Aorta (tissue), 5 donors: ENCODE measurements around the gene SEC14L6. TPM values are rescaled to one million over a fixed set of nuclear protein-coding genes. Genes with fewer than 3 reads are reported as not detected.
A peak's percentile ranks its signal among the peaks of the same experiment; 100 is the strongest.

Experiments
- ATAC-seq: fragments of 200-7000 bp; cut with Tn5 transposase; one replicate; pipeline ENCODE4 v1.9.1; 2022; ENCODE audit warnings: moderate library complexity; ENCODE audit not compliant: low FRiP score
- DNase-seq, 2 donors: peaks; one replicate each; pipeline ENCODE4 v3.0.0-alpha.2; 2020
- H3K27ac ChIP-seq, 2 donors: one replicate each; pipeline ENCODE4 v1.5.1; 2013; ENCODE audit warnings: low read length in 2 of 2, mild to moderate bottlenecking in 2 of 2, moderate library complexity in 2 of 2, control low read depth in 1 of 2, inconsistent platforms in 1 of 2, low read depth in 1 of 2
- H3K27me3 ChIP-seq, 2 donors: one replicate each; pipeline ENCODE4 v1.6.1; 2013; ENCODE audit warnings: control low read depth in 1 of 2, low read length in 1 of 2, mild to moderate bottlenecking in 1 of 2, moderate library complexity in 1 of 2; ENCODE audit not compliant: insufficient read depth in 2 of 2, control insufficient read depth in 1 of 2
- H3K36me3 ChIP-seq, 2 donors: one replicate each; pipeline ENCODE4 v1.6.1; 2013; ENCODE audit warnings: control low read depth in 1 of 2, low read length in 1 of 2, mild to moderate bottlenecking in 1 of 2; ENCODE audit not compliant: insufficient read depth in 2 of 2, control insufficient read depth in 1 of 2
- H3K4me1 ChIP-seq, 2 donors: one replicate each; pipeline ENCODE4 v1.6.1; 2013; ENCODE audit warnings: low read length in 2 of 2, control low read depth in 1 of 2, mild to moderate bottlenecking in 1 of 2, moderate library complexity in 1 of 2; ENCODE audit not compliant: insufficient read depth in 2 of 2, control insufficient read depth in 1 of 2
- H3K4me3 ChIP-seq, 2 donors: one replicate each; pipeline ENCODE4 v1.5.1; 2013; ENCODE audit warnings: low read length in 2 of 2, control low read depth in 1 of 2, mild to moderate bottlenecking in 1 of 2
- H3K9me3 ChIP-seq: one replicate; pipeline ENCODE4 v1.6.1; 2013; ENCODE audit warnings: mild to moderate bottlenecking, low read length; ENCODE audit not compliant: control insufficient read depth
- WGBS, 2 donors: extraction: QIAGEN DNeasy Blood & Tissue Kit; methylation state at CpG; one replicate each; pipeline ENCODE4 v1.1.7; 2013; 5-methylcytosine and 5-hydroxymethylcytosine counted together
- intact Hi-C, 2 donors: fragments of 100-400 bp; cut with DNase I; formaldehyde crosslinking; loops; one replicate each; pipeline versions ENCODE4 v1.14.2 to v1.15.0; 2022
- polyA plus RNA-seq, 2 donors: library from polyadenylated mRNA; stranded (reverse); fragments of 200-250 nt; gene quantifications; one replicate each; pipeline ENCODE4 v1.2.3, GENCODE V29; 2013
- total RNA-seq, 2 donors: library from RNA; stranded (reverse); fragmentation: NEBNext Ultra II Directional; extraction: Animal tissue kit (Norgen Biotek cat#: 25700); gene quantifications; one replicate each; pipeline ENCODE4 v1.2.1, GENCODE V29; 2021
- donor health status: healthy with polysubstance abuse.
- donor health status: Bipolar disorder and iron deficiency.
- donor health status: DM: no; HTN: no; CAD: no.
- donor health status: DM: no; HTN: no; CAD: no.
- donor health status: DM: yes; HTN: yes; CAD: no.

The SEC14L6 gene
- total and polyA plus RNA-seq, 4 donors: 0.13 to 2.2 (median 1.2) TPM

GRCh38 chr22:30500628-30501027 lies 45.9 kb downstream of the SEC14L6 start:
- no peak for ATAC-seq
- WGBS, 2 donors: 85 to 88% methylated on average over 6 of the region's 6 CpGs
- no peaks in the 10 kb centered on the region for H3K4me1 ChIP-seq
- intact Hi-C loops: no loop called here
- peaks cover 0 to 2% of the 10 kb centered on the region in 2 donors for H3K27me3 ChIP-seq
- no peak for DNase-seq
- H3K4me3 ChIP-seq: no peak overlapping the region
- H3K27ac ChIP-seq: no peak overlapping the region
- H3K9me3 ChIP-seq: no peaks in the 10 kb centered on the region
- no peaks in the 10 kb centered on the region for H3K36me3 ChIP-seq

DNA sequence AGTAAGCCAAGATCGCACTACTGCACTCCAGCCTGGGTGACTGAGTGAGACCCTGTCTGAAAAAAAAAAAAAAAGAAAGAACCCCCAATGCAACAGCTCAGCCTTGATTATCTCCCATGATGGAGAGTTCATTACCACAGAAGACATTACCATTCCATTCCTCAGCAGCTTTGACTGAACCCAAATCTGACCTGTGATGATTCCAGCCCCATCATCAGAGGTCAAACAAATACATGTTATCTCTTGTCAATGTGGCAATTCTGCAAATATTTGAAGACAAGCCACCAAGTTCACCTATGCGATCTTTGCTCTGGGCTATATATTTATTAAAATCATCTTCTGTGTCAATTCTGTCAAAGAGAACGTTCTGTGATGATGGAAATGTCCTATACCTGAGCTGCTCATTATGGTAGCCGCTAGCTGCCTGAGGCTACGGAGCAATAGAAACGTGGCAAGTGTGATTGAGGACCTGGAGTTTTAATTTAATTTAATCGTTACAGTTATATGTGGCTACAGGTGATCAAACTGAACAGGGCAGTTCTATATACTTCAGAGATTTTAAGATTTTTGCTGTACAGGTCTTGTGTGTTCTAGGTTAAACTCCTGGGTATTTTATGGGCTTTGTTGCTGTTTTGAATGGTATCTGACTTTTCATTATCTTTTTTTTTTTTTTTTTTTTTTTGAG lies 48.9 kb downstream of the SEC14L6 start:
- 82 to 86% methylated on average over 7 of the region's 7 CpGs for WGBS, 2 donors
- ATAC-seq (no peak), DNase-seq (no peak)
- Histone ChIP-seq H3K27me3 (no peaks in the 10 kb centered on the region), H3K4me3 (no peak overlapping the region), H3K36me3 (no peaks in the 10 kb centered on the region), H3K9me3 (no peaks in the 10 kb centered on the region), H3K27ac (no peak overlapping the region), H3K4me1 (no peaks in the 10 kb centered on the region)
- intact Hi-C loops: loop anchor here in 1 of 2 donors (2.0 kb wide), 1 partner anchor 25 kb away; the partner anchor contains the start of gene SEC14L3

DNA sequence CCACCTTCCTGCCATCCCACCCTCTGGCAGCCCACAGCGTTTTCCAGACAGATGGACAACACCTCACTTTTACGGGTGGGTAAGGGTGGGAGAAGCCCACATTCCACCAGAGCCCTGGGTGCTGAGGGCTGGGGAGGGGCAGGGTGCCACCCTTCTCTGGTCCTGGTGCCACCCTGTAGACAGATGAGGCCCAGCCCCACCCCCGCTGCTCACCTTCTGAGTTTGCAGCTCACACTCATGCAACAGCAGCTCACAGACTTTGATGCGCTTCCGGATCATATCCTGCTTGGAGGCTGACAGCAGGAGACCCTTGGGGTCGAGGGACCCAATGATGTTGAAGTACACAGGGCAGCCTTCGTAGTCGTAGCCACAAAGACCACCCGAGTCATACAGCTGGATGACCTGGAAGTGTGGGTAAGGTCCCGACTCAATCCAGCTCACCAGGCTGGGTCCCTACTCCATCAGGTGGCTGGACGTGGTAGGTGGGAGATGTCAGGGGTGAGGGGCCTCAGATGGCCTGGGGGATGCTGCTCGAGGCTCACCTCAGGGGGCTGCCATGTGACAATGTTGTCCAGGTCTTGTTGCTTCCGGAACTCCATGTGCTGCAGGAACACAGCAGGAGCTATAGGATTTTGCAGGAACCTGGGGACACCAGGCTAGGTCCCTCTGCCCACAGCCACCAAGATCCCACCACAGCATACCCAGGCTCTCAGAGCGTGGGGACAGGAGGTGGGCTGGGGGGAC lies 51.3 kb downstream of the SEC14L6 start:
- Histone ChIP-seq H3K36me3 (no peaks in the 10 kb centered on the region), H3K27me3 (no peaks in the 10 kb centered on the region), H3K4me1 (no peaks in the 10 kb centered on the region), H3K27ac (no peak overlapping the region), H3K4me3 (no peak overlapping the region), H3K9me3 (no peaks in the 10 kb centered on the region)
- intact Hi-C loops: no loop called here
- ATAC-seq (no peak), DNase-seq (no peak)
- 72 to 78% methylated on average over 14 of the region's 14 CpGs for WGBS, 2 donors

GRCh38 chr22:30492144-30492543 lies 54.4 kb downstream of the SEC14L6 start:
- Histone ChIP-seq H3K4me1 (no peaks in the 10 kb centered on the region), H3K27ac (no peak overlapping the region), H3K4me3 (no peak overlapping the region), H3K27me3 (no peaks in the 10 kb centered on the region), H3K36me3 (no peaks in the 10 kb centered on the region), H3K9me3 (no peaks in the 10 kb centered on the region)
- DNase-seq: peak in 1 of 2 donors; percentile 49
- WGBS, 2 donors: 77 to 83% methylated on average over 12 of the region's 12 CpGs
- intact Hi-C loops: no loop called here
- ATAC-seq: no peak

DNA sequence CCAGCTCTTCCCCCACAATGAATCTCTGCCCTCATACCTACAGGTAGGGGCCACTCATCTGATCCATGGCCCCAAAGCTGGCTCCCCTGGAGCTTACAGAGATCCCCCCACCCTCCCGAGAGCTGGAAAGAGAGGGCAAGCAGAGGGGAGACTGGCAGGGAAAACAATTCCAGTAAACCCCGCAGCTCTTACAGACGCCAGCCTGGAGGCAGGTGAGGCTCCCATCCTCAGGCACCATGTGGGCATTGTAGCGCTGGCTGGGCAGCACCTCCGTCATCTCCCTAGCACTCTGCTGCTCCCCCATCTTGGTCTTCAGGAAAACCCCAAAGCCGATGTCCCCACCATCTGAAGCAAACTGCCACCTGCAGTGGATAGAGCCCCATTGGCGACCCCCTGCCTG lies 55.2 kb downstream of the SEC14L6 start:
- no peaks in the 10 kb centered on the region for H3K27me3 ChIP-seq
- H3K4me1 ChIP-seq: no peaks in the 10 kb centered on the region
- 80 to 84% methylated on average over 6 to 7 of the region's 7 CpGs for WGBS, 2 donors
- no peak overlapping the region for H3K27ac ChIP-seq
- intact Hi-C loops: no loop called here
- no peak overlapping the region for H3K4me3 ChIP-seq
- ATAC-seq (no peak), DNase-seq (peak in 1 of 2 donors; percentile 9)
- no peaks in the 10 kb centered on the region for H3K36me3 ChIP-seq
- H3K9me3 ChIP-seq: no peaks in the 10 kb centered on the region

DNA sequence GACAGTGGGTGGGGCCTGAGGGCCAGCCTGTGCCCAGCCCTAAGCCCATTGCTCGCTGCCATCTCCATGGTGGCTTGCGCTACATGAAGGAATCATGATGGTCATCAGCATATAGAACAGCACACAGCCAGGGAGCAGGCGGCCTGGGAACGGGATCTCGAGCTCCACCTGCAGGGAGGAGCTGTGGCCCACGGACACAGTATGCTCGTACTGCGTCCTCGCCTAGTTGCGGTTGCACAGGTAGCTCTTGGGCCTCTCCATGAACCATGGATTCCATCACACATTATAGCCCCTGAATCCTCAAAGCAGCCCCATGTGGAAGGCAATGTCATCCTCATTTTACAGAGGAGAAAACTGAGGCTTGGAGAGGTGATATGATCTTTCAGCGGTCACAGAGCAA lies 56.1 kb downstream of the SEC14L6 start:
- intact Hi-C loops: no loop called here
- DNase-seq: no peak
- WGBS, 2 donors: 65 to 75% methylated on average over 11 of the region's 11 CpGs
- Histone ChIP-seq H3K4me1 (no peaks in the 10 kb centered on the region), H3K36me3 (no peaks in the 10 kb centered on the region), H3K27ac (no peak overlapping the region), H3K9me3 (no peaks in the 10 kb centered on the region), H3K4me3 (no peak overlapping the region), H3K27me3 (no peaks in the 10 kb centered on the region)
- no peak for ATAC-seq

- peak in 1 of 2 donors; percentile 7 for DNase-seq
- Histone ChIP-seq H3K4me3 (no peak overlapping the region), H3K4me1 (no peaks in the 10 kb centered on the region), H3K9me3 (no peaks in the 10 kb centered on the region), H3K36me3 (no peaks in the 10 kb centered on the region), H3K27ac (no peak overlapping the region), H3K27me3 (no peaks in the 10 kb centered on the region)
- no peak for ATAC-seq
- intact Hi-C loops: no loop called here
- WGBS, 2 donors: 70 to 71% methylated on average over 7 of the region's 7 CpGs
These were observed 58.4 kb downstream of the SEC14L6 start for GRCh38 chr22:30488121-30488520.

DNA sequence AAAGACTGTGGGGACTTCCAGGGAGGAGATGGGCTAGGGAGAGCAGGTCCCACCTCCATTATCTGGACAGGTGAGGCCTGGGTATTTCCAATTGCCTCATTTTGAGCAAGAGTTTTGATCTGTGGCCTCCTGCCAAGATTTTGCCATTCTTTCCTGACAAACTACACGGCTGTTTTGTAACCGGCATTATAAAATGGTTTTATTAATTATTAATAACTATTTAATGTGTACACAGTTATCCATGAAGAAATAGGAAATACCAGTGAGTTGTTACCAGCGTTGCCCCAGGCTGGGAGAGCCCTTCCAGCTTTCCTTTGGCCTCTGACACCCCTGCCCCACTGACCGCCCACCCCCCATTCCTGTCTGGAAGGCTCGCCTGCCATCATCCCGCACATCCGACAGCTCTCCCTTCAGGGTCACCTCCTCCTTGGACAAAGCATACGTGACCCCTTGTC lies 59.9 kb downstream of the SEC14L6 start:
- Histone ChIP-seq H3K27me3 (no peaks in the 10 kb centered on the region), H3K4me1 (no peaks in the 10 kb centered on the region), H3K4me3 (no peak overlapping the region), H3K36me3 (no peaks in the 10 kb centered on the region), H3K9me3 (no peaks in the 10 kb centered on the region), H3K27ac (no peak overlapping the region)
- intact Hi-C loops: no loop called here
- DNase-seq (peak in 1 of 2 donors; percentile 26), ATAC-seq (no peak)
- WGBS, 2 donors: 67 to 71% methylated on average over 8 of the region's 8 CpGs

DNA sequence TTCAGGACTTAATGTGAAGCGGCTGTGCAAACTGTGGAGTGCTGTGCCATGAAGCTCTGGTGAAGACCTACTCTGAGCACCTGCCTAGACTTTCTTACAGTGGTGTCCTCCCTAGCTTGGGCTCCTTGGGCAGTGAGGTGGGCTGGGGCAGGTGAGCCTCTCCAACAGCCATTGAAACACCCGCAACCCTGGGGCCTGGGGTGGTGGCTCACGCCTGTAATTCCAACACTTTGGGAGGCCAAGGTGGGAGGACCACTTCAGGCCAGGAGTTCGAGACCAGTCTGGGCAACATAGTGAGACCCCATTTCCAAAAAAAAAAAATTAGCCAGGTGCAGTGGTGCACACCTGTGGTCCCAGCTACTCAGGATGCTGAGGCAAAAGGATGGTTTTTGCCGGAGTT lies 60.4 kb downstream of the SEC14L6 start:
- ATAC-seq: no peak
- H3K27ac ChIP-seq: no peak overlapping the region
- intact Hi-C loops: no loop called here
- DNase-seq: peak in 1 of 2 donors; percentile 38
- WGBS, 2 donors: 91 to 95% methylated on average over 5 of the region's 5 CpGs
- H3K36me3 ChIP-seq: no peaks in the 10 kb centered on the region
- H3K27me3 ChIP-seq: no peaks in the 10 kb centered on the region
- H3K4me3 ChIP-seq: no peak overlapping the region
- peaks cover 3% of the 10 kb centered on the region for H3K9me3 ChIP-seq
- no peaks in the 10 kb centered on the region for H3K4me1 ChIP-seq
